ENCODE data around the gene NAA15.
"Not testable (repeated sequence)": the region's sequence is repeated elsewhere in the genome, so short reads cannot be mapped to it uniquely, and the experiment has no call there.

Gene NAA15

DNA sequence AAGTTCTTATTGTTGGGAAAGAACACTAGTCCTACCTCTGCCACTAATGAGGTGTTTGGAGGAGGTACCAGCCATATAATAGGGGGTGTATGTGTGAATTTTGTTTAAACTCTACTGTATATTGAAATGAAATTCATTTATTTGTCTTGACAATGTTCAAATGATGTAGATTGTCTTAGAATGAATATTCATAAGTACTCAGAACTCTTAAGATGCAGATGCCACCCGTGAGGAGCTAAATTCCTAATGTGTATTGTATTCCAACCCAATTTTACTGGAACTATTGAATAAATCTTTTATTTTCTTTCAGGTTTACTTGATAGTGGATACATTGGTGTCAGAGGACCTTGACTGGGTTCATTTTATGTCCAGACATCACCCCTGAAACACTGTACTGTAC lies 88.7 kb downstream of the NAA15 start:
- TF ChIP-seq, protein P1, sequence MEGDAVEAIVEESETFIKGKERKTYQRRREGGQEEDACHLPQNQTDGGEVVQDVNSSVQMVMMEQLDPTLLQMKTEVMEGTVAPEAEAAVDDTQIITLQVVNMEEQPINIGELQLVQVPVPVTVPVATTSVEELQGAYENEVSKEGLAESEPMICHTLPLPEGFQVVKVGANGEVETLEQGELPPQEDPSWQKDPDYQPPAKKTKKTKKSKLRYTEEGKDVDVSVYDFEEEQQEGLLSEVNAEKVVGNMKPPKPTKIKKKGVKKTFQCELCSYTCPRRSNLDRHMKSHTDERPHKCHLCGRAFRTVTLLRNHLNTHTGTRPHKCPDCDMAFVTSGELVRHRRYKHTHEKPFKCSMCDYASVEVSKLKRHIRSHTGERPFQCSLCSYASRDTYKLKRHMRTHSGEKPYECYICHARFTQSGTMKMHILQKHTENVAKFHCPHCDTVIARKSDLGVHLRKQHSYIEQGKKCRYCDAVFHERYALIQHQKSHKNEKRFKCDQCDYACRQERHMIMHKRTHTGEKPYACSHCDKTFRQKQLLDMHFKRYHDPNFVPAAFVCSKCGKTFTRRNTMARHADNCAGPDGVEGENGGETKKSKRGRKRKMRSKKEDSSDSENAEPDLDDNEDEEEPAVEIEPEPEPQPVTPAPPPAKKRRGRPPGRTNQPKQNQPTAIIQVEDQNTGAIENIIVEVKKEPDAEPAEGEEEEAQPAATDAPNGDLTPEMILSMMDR (IDR thresholded peaks at IDR 0.05; ENCODE audit: low read length, missing control alignments), result no peak
- no peak for DNase-seq (ENCODE audit: low read depth)
- H3K4me3 ChIP-seq (replicated peaks; ENCODE audit: low read depth, low read length), result no peak overlapping the region

DNA sequence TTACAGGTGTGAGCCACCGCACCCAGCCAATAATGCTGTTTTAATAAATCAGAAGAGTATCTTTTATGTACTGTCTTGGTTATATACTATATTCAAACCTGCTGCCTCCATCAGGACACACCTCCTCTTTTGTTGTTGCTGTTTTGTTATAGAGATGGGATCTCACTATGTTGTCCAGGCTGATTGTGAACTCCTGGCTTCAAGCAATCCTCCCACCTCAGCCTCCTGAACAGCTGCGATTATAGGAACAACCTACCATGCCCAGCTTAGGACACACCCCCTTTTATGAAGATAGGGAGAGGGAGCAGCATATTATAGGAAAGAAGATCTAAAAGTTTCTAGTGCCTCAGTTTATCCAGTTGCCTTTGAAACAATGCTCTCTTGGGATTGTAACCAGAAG lies 90.4 kb downstream of the NAA15 start:
- H3K4me3 ChIP-seq (replicated peaks; ENCODE audit: low read depth, low read length), result no peak overlapping the region
- no peak for DNase-seq (ENCODE audit: low read depth)

DNA sequence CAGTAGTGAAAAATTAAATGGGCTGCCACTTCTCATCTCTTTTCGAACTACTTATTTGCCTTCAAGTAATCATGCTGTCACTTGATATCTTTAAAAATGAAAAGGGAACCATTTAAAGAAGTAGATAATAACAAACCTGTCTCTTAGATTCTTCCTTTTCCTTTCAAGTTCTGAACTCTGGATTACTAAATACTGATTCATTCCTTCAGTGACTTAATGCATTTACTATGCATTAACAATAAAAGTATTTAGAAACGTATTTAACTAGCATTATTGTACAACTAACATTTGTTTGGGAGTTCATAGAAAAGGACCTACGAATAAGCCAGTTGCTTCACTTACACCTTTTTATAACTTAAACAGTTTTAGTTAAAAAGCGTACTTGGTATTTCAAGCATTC lies 91.5 kb downstream of the NAA15 start:
- no peak for DNase-seq (ENCODE audit: low read depth)
- no peak overlapping the region for H3K4me3 ChIP-seq (replicated peaks; ENCODE audit: low read depth, low read length)
- TF ChIP-seq, protein P1 (IDR thresholded peaks at IDR 0.05; ENCODE audit: low read length, missing control alignments), result no peak

More for the DNA sequence above, 90.4 kb downstream of the NAA15 start:
- TF ChIP-seq, protein P1 (IDR thresholded peaks at IDR 0.05; ENCODE audit: low read length, missing control alignments), result no peak

DNA sequence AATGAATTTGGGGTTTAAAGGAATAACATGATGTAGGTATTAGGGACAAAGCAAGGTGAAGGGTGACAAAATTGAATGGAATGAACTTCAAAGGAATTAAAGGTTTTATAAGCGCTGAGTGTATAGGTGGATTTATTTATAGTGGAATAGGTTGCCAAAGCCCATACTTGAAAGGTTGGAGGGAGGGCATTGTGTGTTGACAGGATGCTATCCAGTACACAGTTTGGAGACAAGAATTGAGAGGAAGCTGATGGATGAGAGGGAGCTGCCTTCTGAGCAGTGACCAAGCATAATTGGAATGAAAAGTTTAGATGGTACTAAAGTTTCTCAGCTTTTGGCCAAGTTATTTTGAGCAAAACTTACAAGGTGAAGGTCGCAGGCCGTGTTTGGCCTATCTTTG lies 100.1 kb downstream of the NAA15 start:
- H3K4me3 ChIP-seq (replicated peaks; ENCODE audit: low read depth, low read length), result no peak overlapping the region
- TF ChIP-seq, protein P1 (IDR thresholded peaks at IDR 0.05; ENCODE audit: low read length, missing control alignments), result no peak
- no peak for DNase-seq (ENCODE audit: low read depth)

DNA sequence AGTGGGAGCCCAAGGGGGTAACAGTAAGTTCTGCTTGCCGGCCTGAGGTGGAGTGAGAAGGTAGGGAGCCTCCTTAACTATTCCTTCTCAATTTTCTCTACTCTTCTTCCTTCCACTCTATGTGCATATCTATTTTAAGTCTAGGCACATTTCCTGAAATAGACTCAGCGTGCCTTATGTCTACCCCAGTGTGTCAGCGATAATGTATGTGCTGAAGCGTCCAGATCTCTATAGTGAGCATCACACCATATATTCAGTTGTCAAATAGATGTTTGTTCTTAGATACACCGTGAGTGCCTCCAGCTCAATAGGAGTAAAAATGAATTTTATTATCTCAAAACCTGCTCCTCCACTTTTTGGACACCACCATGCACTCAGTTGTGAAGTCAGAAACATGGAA lies 101.1 kb downstream of the NAA15 start:
- H3K4me3 ChIP-seq (replicated peaks; ENCODE audit: low read depth, low read length), result no peak overlapping the region
- TF ChIP-seq, protein P1 (IDR thresholded peaks at IDR 0.05; ENCODE audit: low read length, missing control alignments), result no peak
- DNase-seq (ENCODE audit: low read depth), result no peak

DNA sequence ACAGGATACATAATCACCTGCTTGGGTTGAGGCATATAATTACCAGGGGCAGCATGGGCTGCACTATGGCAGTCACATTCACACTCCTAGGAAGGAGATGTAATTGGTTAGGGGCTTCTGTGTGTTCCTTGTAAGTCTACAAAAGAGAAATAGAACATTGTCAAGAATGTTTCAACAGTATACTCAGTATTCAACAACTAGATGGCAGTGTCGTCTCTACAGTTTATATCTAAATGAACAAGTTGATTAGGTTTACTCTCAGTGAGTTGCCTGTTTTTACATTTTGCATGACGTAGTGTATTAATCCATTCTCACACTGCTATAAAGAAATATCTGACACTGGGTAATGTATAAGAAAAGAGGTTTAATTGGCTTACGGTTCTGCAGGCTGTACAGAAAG lies 102.2 kb downstream of the NAA15 start:
- TF ChIP-seq, protein P1 (IDR thresholded peaks at IDR 0.05; ENCODE audit: low read length, missing control alignments), result peak; percentile 7
- DNase-seq (ENCODE audit: low read depth), result peak; percentile 11
- no peak overlapping the region for H3K4me3 ChIP-seq (replicated peaks; ENCODE audit: low read depth, low read length)

DNA sequence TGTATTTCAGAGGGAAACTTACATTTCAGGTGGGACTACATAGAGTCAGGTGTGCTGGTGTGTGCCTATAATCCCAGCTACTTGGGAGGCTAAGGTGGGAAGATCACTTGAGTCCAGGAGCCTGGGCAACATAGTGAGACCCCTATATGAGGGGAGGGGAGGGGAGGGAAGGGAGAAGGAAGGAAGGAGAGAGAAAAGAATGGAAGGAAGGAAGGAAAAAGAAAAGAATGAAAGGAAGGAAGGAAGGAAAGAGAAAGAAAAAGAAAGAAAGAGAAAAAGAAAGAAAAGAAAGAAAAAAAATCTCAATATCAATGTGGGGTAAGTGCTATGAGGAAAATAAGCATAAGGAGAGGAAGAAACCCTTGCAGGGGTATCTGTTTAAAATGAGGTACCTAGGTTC lies 109.0 kb downstream of the NAA15 start:
- TF ChIP-seq, protein P1 (IDR thresholded peaks at IDR 0.05; ENCODE audit: low read length, missing control alignments), result no peak
- H3K4me3 ChIP-seq (replicated peaks; ENCODE audit: low read depth, low read length), result no peak overlapping the region
- DNase-seq (ENCODE audit: low read depth), result no peak

DNA sequence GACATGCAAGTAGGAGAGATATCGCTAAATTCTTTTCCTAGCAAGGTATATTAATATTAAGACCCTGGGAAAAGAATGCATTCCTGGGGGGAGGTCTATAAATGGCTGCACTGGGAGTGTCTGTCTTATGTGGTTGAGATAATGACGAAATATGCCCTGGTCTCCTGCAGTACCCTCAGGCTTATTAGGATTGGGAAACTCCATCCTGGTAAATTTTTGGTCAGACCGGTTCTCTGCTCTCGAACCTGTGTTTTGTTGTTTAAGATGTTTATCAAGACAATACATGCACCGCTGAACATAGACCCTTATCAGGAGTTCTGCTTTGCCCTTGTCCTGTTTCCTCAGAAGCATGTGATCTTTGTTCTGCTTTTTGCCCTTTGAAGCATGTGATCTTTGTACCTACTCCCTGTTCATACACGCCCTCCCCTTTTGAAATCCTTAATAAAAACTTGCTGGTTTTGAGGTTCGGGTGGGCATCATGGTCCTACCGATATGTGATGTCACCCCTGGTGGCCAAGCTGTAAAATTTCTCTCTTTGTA lies 113.4 kb downstream of the NAA15 start:
- not testable (repeated sequence) for DNase-seq (ENCODE audit: low read depth)

More for the DNA sequence above, 113.4 kb downstream of the NAA15 start:
- H3K4me3 ChIP-seq (replicated peaks; ENCODE audit: low read depth, low read length), result not testable (repeated sequence)

Data from fibroblast of pulmonary artery (primary cell).